GM18951 (cell line): Measurements from ENCODE around the gene DPH5.
"Not testable (repeated sequence)": the region's sequence is repeated elsewhere in the genome, so short reads cannot be mapped to it uniquely, and the experiment has no call there.

Experiments
- POLR2A ChIP-seq: IDR thresholded peaks from 4 replicates; pipeline ENCODE4 v1.6.1; 2011; ENCODE audit warnings: mild to moderate bottlenecking; ENCODE audit not compliant: insufficient read length, insufficient read depth; ENCODE audit errors: extremely low read depth
- in situ Hi-C: fragments of 300-500 bp; cut with MboI; formaldehyde crosslinking; loops from one replicate; pipeline ENCODE4 v1.12.0; 2022; ENCODE audit warnings: low sequenced_read_pairs, mixed read lengths, inconsistent platforms; ENCODE audit not compliant: unreplicated experiment

The DPH5 gene, protein sequence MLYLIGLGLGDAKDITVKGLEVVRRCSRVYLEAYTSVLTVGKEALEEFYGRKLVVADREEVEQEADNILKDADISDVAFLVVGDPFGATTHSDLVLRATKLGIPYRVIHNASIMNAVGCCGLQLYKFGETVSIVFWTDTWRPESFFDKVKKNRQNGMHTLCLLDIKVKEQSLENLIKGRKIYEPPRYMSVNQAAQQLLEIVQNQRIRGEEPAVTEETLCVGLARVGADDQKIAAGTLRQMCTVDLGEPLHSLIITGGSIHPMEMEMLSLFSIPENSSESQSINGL

DNA sequence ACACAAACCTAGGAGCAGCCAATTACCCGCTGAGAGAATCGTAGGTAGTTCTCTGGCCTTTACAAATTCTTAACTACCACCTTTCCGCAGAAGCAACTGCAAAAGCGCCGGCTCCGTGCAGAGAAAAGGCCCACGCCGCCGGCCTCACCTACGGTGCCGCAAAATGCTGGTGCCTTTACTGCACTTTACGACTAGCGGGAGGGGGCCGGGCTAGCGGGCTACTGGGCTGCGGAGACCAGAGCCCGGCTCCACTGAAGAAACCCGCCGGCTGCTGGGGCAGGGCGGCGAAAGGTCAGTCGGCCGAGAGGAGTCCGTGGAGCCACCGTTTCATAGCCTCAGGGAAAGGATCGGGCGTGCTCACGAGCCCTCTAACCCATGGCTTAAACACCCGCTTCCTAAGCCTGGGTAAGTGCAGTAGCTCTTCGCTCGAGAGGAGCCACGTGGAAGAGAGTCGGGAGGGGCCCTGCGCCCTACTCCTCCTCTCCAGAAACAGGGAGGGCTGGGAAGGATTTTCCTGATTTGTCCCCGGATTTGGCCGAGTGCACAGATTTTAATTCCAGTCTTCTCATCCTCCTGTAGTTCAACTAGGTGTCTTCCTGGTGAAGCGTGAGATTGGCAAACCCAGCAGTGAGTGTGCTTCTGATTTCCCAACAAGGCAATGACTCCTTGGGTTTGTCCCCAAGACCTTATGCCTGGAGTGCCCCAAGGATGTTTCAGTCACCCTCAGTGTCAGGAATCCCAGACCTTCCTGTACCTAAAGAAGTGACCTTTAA, at the start of gene DPH5:
TSS of gene DPH5 (minus strand) at position 128 of the 773 bp plus-strand sequence. CDS start 341 bp downstream, outside the sequence.
- TF ChIP-seq POLR2A = peak; percentile 94
- in situ Hi-C loops = no loop called here

DNA sequence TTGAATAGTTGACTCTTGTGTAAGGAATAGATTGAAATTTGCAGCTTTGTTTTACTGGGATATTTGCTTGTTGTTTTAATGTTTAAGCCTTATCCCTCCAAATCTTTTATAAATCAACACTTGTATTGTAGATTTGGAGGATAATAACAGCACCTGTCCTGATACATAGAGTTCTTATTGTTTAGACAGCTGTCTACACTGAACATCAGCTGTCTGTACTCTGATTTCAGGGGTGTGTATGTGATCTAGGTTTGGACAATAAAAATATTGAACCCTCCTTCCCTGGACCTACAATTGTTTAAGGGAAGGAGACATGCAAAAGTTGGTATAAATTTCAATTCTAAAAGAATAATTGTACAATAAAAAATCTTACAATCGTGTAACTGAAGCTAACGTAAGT, 48.3 kb upstream of the DPH5 start:
- no peak for TF ChIP-seq POLR2A
- in situ Hi-C loops = no loop called here

DNA sequence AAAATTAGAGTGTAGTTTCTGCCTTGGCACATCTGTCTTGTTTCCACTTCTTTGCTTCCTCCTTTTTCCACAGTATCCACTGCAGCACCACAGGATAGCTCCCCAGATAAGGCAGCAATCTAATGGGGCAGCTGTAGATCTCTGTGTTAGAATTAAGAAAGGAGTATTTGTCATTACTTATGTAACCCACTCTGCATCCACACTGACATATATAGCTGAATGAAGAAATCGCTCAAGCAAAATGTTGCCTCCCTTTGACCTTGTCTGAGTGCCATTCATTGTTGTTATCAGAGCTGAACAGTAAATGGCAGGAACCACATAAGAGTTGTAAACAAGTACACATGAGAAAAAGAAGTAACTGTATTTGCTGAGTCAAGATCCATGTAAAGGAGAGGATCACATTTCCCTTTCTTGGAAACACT, 45.9 kb upstream of the DPH5 start:
- in situ Hi-C loops = no loop called here
- TF ChIP-seq POLR2A = no peak

DNA sequence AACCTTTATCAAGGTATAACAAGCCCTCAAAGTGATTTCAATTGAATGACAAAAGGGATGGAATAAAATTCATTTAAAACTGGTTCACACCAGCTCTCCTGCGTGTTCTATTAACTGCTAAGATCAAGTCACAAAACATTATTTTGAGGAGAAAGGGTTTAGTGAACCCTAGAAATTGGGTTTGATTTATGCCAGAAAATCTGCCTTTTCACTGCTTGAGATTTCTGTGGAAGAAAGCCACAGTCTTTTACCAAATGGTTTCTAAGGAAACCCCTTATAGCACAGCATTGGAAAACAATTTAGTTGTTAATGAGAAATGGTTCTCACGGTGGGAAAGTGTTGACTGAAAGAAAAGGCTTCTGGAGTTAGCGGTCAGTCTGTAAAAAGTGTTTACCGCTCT, 43.6 kb upstream of the DPH5 start:
- in situ Hi-C loops = no loop called here
- no peak for TF ChIP-seq POLR2A

DNA sequence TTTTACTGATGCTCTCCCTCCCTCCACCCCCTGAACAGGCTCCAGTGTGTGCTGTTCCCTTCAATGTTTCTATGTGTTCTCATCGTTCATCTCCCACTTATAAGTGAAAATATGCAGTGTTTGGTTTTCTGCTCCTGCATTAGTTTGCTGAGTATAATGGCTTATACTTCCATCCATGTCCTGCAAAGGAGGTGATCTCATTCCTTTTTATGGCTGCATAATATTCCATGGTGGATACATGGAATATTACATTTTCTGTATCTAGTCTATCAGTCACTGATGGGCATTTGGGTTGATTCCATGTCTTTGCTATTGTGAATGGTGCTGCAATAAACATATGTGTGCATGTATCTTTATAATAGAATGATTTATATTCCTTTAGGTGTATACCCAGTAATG, 41.4 kb upstream of the DPH5 start:
- in situ Hi-C loops = not testable (repeated sequence)

DNA sequence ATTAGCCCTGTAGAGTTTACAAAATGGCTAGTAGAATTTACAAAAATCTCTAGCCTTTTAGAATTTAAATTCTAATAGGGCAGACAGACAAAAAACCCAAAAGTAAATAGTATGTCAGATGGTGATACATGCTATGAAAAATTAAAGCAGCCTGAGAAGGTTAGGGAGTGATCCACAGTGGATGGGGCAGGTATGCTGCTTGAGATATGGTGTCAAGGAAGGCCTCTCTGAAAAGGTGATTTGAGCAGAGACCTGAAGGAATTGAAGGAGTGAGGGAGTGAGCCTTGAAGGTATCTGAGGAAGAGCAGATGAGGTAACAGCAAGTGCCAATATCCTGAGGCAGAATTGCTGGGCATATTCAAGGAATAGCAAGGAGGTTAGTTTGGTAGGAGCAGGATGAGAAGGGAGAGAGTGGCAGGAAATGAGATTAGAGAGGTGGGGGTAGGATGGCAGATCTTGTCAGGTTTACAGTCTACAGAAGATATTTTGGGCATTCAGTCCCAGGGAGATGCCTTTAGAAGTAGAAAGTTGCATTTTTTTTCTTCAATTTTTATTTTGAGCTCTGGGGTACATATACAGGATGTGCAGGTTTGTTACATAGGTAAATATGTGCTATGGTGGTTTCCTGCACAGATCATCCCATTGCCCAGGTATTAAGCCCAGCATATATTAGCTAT, 40.8 kb upstream of the DPH5 start:
- TF ChIP-seq POLR2A = no peak
- in situ Hi-C loops = no loop called here

DNA sequence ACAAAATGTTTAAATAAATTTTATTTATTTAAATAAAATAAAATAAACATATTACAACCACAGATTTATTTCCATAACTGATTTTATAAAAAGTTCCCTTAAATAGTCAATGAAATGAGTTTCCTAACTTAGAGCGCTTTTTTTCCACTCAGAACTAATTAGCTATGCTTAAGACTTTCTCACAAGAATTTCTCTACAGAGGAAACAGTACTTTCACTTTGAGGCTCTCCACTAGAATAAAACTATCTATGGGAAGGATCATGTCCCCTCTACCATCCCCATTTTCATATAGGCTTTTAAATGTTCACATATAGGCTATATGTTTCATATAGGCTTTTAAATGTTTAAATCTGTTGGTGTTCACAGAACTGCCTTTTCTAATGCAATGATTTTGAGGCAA, 40.0 kb upstream of the DPH5 start:
- in situ Hi-C loops = no loop called here

DNA sequence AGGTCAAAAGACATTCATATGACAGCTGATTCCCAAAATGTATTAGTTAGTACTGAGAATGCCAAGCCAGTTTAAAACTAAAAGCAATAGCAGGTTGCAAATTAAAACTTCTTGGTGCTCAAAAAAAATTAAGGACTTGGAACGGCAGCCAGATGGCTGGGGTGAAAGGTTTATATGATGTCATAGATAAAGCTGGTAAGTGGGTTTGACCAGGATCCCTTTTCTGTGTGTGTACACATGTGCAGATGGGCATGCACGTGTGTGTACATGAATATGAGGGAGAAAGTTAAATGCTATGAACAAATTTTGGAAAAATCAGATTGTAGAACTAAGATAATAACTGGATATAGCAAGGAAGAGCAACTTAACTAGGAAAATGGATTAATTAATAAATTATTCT, 39.1 kb upstream of the DPH5 start:
- in situ Hi-C loops = no loop called here
- no peak for TF ChIP-seq POLR2A

More for the DNA sequence above, 40.0 kb upstream of the DPH5 start:
- TF ChIP-seq POLR2A = no peak

DNA sequence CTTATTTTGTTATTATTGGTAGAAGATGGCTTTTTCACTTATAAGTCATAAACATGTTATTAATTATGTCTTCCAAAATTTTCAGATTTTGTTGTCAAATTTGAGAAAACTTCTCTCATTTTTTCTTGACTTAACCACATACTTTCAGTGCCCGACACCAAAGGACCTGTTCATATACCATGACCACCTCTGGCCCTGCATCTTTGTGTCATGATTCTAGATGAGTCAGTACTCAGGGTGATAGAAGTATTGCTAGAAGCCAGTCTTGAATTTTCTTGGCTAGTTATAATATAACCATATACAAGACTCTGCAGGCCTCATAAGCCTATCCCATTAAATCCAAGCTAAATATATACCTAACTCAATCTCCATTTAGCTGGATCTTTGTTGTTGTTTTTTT, 35.4 kb upstream of the DPH5 start:
- TF ChIP-seq POLR2A = no peak
- in situ Hi-C loops = no loop called here

DNA sequence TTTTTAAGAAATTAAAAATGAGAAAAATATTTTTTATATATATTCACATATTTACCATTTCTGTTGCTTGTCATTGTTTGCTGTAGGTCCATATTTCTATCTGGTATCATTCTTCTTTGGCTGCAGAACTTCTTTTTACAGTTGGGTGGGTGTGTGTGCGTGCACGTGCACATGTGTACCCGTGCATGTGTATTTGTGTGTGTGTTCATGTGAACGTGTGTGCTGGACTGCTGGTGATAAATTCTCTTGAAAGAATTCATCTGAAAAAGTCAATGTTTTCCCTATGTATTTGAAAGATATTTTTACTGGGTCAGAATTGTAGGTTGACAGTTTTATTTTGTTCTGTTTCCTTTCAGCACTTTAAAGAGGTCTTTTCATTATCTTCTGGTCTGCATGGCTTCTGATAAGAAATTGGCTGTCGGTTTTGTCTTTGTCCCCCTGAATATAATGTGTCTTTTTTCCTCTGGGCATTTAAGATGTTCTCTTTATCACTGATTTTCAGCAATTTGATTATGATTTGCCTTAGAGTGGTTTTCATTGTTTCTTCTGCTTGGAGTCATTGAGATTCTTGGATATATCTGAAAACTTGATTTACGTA, 34.5 kb upstream of the DPH5 start:
- in situ Hi-C loops = no loop called here
- TF ChIP-seq POLR2A = no peak

DNA sequence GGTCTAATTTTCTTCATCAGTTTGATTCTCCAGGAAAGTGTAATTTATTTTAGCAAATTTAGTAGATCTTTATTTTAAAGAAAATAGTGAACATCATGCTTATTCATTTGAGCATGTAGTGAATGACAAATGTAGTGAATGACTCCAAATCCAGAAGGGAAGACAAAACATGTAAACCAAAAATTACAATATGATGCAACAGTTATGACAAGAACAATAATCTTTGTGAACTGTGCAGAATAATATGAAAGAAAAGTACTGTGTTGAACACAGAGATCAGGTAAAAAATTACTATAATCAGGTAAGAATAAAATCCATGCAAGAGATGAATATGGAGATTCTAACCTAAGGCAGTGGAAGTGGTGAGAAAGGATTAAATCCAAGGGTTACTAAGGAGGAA, 30.0 kb upstream of the DPH5 start:
- TF ChIP-seq POLR2A = no peak
- in situ Hi-C loops = no loop called here

DNA sequence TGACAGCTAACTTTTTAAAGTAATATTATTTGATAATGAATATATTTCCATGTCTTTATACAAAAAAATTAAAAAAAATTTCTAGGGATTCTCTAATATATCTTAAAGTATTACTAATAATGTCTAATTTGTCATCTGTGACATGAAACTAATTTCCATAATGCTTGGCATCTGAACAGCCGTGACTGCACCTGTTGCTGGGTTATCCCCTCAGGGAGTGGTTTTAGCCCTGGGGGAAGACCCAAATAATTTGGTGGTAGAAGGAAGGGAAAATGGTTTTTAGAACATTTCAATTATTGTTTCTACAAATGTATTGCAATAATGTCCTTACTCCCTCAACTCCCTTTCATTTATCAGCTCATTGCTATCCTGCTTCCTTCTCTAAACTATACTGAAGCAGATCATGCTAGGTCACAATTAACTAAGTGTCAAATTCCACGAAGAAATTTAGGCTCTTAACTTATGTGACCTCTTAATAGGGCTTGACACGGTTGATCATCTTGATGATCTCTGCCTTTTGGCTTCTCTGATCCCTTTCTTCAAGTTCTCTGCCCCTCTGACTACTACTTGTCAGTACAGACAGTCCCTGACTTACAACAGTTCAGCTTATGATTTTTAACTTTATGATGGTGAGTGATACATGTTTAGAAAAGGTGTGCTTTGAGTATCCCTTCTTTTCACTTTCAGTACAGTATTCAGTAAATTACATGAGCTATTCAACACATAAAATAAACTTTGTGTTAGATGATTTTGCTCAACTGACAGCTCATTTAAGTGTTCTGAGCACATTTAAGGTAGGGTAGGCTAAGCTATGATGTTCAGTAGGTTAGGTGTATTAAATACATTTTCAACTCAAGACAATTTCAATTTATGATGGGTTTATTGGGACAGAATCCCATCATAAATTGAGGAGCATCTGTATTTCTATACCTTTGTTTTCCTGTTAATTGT, 26.4 kb upstream of the DPH5 start:
- in situ Hi-C loops = no loop called here
- TF ChIP-seq POLR2A = no peak

DNA sequence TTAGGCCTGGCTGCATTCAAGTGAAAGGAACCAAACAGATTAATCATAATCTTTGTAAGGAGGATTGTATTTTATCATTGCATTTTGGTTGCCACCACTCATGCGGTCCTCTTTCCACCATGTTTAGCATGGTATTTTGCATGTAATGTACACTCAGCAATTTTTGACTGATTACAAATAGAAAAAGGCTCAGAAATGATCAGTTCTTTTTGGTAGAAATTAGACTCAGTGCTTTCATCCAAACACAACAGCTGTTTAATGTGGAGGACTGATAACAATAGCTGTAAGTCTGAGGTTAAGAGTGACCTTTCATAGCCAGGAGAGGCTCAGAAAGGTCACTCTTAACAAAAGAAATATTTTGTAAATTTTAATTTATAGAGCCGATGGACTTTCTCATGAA, 25.3 kb upstream of the DPH5 start:
- no peak for TF ChIP-seq POLR2A
- in situ Hi-C loops = no loop called here

DNA sequence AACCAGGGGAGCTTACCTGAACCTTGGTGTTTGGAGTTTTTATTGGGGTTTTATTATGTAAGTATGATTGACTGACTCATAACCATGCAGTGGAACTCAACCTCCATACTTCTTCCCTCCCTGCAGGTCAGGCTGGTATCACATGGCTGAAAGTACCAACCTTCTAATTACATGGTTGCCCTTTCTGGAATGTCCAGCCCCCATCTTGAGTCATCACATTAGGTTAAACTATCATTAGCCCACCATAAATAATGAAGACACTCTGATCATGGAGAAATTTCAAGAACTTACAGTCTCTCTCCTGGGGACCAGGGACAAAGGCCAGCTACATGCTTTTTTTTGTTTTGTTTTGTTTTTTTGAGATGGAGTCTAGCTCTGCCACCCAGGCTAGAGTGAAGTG, 19.2 kb upstream of the DPH5 start:
- TF ChIP-seq POLR2A = no peak
- in situ Hi-C loops = no loop called here
